ENCODE results near the gene RSRP1. TPM values are rescaled to one million over a fixed set of nuclear protein-coding genes. Genes with fewer than 3 reads are reported as not detected.

Gene RSRP1
- total and polyA plus RNA-seq, 2 donors (not counting 3 experiments of a cell fraction or from before 2014, with no cell fraction given), result 50.5 to 99.4 TPM

GRCh38 chr1:25257196-25257595 lies 9.9 kb upstream of the RSRP1 start:
- H2AFZ ChIP-seq (ENCODE audit: low read depth, low read length), result no peak overlapping the region
- CTCF ChIA-PET, result no interaction called here
- dilution Hi-C loops (cut with MboI; ENCODE audit: extremely low pct_ligation_motif_present, low sequenced_read_pairs), result no loop called here

More at GRCh38 chr1:25257196-25257595, 9.9 kb upstream of the RSRP1 start:
- DNase-seq (ENCODE audit: low read depth, low spot score), result no peak
- H3K4me1 ChIP-seq (ENCODE audit: control insufficient read depth, extremely low read depth, insufficient read depth, low read length), result peaks cover 8% of the 10 kb centered on the region
- TF ChIP-seq MYC (IDR thresholded peaks at IDR 0.05; ENCODE audit: low read depth, low read length) (no peak), GATA2 (IDR thresholded peaks at IDR 0.05; ENCODE audit: insufficient read depth, insufficient read length, low read depth, low read length) (no peak), MAX (IDR thresholded peaks at IDR 0.05; ENCODE audit: insufficient read depth, insufficient read length) (no peak), EZH2 (IDR thresholded peaks at IDR 0.05; ENCODE audit: borderline replicate concordance, low read depth, low read length, severe bottlenecking) (no peak), JUN (IDR thresholded peaks at IDR 0.05; ENCODE audit: borderline replicate concordance, insufficient read depth, insufficient read length, low read depth) (no peak), POLR2AphosphoS5 (IDR thresholded peaks at IDR 0.05; ENCODE audit: insufficient read depth, low read depth, low read length) (no peak), POLR2A (IDR thresholded peaks at IDR 0.05; ENCODE audit: low read depth, low read length) (no peak), FOS (IDR thresholded peaks at IDR 0.05; ENCODE audit: borderline replicate concordance, insufficient read depth, low read length) (no peak)
- TF ChIP-seq, protein P1, sequence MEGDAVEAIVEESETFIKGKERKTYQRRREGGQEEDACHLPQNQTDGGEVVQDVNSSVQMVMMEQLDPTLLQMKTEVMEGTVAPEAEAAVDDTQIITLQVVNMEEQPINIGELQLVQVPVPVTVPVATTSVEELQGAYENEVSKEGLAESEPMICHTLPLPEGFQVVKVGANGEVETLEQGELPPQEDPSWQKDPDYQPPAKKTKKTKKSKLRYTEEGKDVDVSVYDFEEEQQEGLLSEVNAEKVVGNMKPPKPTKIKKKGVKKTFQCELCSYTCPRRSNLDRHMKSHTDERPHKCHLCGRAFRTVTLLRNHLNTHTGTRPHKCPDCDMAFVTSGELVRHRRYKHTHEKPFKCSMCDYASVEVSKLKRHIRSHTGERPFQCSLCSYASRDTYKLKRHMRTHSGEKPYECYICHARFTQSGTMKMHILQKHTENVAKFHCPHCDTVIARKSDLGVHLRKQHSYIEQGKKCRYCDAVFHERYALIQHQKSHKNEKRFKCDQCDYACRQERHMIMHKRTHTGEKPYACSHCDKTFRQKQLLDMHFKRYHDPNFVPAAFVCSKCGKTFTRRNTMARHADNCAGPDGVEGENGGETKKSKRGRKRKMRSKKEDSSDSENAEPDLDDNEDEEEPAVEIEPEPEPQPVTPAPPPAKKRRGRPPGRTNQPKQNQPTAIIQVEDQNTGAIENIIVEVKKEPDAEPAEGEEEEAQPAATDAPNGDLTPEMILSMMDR (IDR thresholded peaks at IDR 0.05; ENCODE audit: extremely low read depth in 1 of 2, insufficient read depth in 1 of 2, low read depth in 1 of 2, low read length in 2 of 2), result no peak
- H3K27me3 ChIP-seq (ENCODE audit: control insufficient read depth in 2 of 2, insufficient read depth in 2 of 2, low read length in 2 of 2), result no peaks in the 10 kb centered on the region
- intact Hi-C loops (cut with micrococcal nuclease), result no loop called here
- H3K36me3 ChIP-seq (ENCODE audit: control insufficient read depth in 2 of 2, extremely low read depth in 1 of 2, insufficient read depth in 2 of 2, low read length in 2 of 2), result no peaks in the 10 kb centered on the region
- H3K27ac ChIP-seq (ENCODE audit: insufficient read depth, low read depth, low read length), result no peak overlapping the region
- H3K9ac ChIP-seq (replicated peaks; ENCODE audit: extremely low read depth, insufficient read depth, low read length), result no peak overlapping the region
- no TSS peak for BruUV-seq (replicated peaks)
- H3K4me2 ChIP-seq (ENCODE audit: insufficient read depth, low read length), result no peak overlapping the region
- no peak overlapping the region for H3K4me3 ChIP-seq (replicated peaks in 1 of 3; ENCODE audit: insufficient read depth in 1 of 3, low read depth in 1 of 3, low read length in 3 of 3)
- POLR2A ChIA-PET, result interaction anchor here (3.4 kb wide), 1 partner anchor 10 kb away, joined by 17 read pairs; the partner anchor contains the start of gene RSRP1
- FAIRE-seq, result no peak
- H3K9me1 ChIP-seq (replicated peaks; ENCODE audit: control insufficient read depth, extremely low read depth, insufficient read depth, low read length), result no peaks in the 10 kb centered on the region
- no peaks in the 10 kb centered on the region for H3K9me3 ChIP-seq (replicated peaks; ENCODE audit: control insufficient read depth, insufficient read depth, low read length)
- H3K79me2 ChIP-seq (ENCODE audit: control insufficient read depth, insufficient read depth, low read length), result no peaks in the 10 kb centered on the region
- H4K20me1 ChIP-seq (replicated peaks; ENCODE audit: control insufficient read depth, extremely low read depth, insufficient read depth, low read length), result no peaks in the 10 kb centered on the region

All from endothelial cell of umbilical vein (primary cell).